ENCODE data around the gene C1QB. TPM values are rescaled to one million over a fixed set of nuclear protein-coding genes. Genes with fewer than 3 reads are reported as not detected.

Gene C1QB
- polyA plus RNA-seq, 2 of the 4 experiments (the other 2 are of a cell fraction): not detected

DNA sequence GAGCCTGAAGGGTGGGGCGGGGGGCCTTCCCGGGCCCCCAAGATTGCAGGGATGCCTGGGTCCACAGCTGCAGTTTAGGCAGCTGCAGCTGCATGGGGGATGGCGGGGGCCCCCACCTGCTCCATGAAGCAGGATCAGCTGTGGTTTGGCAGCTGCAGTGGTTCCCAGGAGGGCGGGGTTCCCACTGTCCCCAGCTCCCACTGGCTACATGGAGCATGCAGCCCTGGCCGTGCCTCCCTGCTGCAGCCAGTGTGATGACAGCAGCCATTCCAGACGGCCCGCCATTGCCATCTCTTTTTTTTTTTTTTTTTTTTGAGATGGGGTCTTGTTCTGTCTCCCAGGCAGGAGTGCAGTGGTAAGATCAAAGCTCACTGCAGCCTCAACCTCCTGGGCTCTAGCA is 17.6 kb upstream of the C1QB start:
- Histone ChIP-seq H3K9me3 (no peaks in the 10 kb centered on the region), H3K27ac (no peak overlapping the region), H3K4me1 (no peaks in the 10 kb centered on the region), H3K4me3 (no peak overlapping the region), H3K4me2 (no peak overlapping the region)
- CTCF ChIA-PET: interaction anchor here (1.7 to 2.4 kb wide), 3 partner anchors 215 to 295 kb away, joined by 8 to 17 read pairs (median 11); no protein-coding TSS in a partner anchor
- ATAC-seq (no peak), DNase-seq (ENCODE audit: low read depth in 1 of 2, low spot score in 1 of 2) (no peak), FAIRE-seq (no peak)
- no peak for TF ChIP-seq SREBF2 (IDR thresholded peaks at IDR 0.05)
- no peak for TF ChIP-seq PHF8 (IDR thresholded peaks at IDR 0.05; ENCODE audit: borderline replicate concordance, low read depth)
- no peak for TF ChIP-seq RCOR1 (IDR thresholded peaks at IDR 0.05; ENCODE audit: low read depth, low read length)
- TF ChIP-seq KDM5A (IDR thresholded peaks at IDR 0.05): no peak
- TF ChIP-seq, protein P1, sequence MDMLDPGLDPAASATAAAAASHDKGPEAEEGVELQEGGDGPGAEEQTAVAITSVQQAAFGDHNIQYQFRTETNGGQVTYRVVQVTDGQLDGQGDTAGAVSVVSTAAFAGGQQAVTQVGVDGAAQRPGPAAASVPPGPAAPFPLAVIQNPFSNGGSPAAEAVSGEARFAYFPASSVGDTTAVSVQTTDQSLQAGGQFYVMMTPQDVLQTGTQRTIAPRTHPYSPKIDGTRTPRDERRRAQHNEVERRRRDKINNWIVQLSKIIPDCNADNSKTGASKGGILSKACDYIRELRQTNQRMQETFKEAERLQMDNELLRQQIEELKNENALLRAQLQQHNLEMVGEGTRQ (IDR thresholded peaks at IDR 0.05): no peak
- no peak for TF ChIP-seq JUNB (IDR thresholded peaks at IDR 0.05)
- POLR2A ChIA-PET: no interaction called here
- WGBS (ENCODE audit: missing lambda C conversion rate): 36% methylated on average over 4 of the region's 7 CpGs

DNA sequence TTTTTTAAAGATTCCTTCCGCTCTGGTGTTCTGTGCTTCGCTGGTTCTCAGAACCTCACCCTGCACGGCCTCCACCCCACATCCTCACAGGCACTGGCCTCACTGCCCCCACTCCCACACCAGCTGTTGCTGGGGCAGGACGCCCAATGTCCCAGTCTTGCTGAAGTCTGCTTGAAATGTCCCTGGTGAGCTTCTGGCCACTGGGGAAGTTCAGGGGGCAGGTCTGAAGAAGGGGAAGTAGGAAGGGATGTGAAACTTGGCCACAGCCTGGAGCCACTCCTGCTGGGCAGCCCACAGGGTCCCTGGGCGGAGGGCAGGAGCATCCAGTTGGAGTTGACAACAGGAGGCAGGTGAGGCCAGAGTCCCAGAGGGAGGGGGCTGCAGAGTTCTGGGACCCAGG is 16.7 kb upstream of the C1QB start, which contains the start of gene C1QA:
TSS of gene C1QA (plus strand) at position 276 of the 400 bp plus-strand sequence. CDS start 989 bp downstream, outside the sequence.
- ATAC-seq (no peak), DNase-seq (ENCODE audit: low read depth in 1 of 2, low spot score in 1 of 2) (no peak), FAIRE-seq (no peak)
- TF ChIP-seq CHD2 (IDR thresholded peaks at IDR 0.05; ENCODE audit: low read length, partially characterized antibody): no peak
- no peak for TF ChIP-seq CEBPB (IDR thresholded peaks at IDR 0.05)
- no peak for TF ChIP-seq CHD4 (IDR thresholded peaks at IDR 0.05; ENCODE audit: borderline replicate concordance)
- TF ChIP-seq NFE2L2 (conservative IDR thresholded peaks at IDR 0.05; ENCODE audit: low read length): no peak
- no peak for TF ChIP-seq RARB (CRISPR knock-in tag; IDR thresholded peaks at IDR 0.05)
- no peak for TF ChIP-seq MAFK (IDR thresholded peaks at IDR 0.05; ENCODE audit: partially characterized antibody)
- no peak for TF ChIP-seq NPAS2 (CRISPR knock-in tag; IDR thresholded peaks at IDR 0.05; ENCODE audit: borderline replicate concordance)
- no peak for TF ChIP-seq JUNB (IDR thresholded peaks at IDR 0.05)
- TF ChIP-seq, protein P2, sequence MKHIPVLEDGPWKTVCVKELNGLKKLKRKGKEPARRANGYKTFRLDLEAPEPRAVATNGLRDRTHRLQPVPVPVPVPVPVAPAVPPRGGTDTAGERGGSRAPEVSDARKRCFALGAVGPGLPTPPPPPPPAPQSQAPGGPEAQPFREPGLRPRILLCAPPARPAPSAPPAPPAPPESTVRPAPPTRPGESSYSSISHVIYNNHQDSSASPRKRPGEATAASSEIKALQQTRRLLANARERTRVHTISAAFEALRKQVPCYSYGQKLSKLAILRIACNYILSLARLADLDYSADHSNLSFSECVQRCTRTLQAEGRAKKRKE (CRISPR knock-in tag; IDR thresholded peaks at IDR 0.05; ENCODE audit: low read depth): no peak
- no peak for TF ChIP-seq TP53 (CRISPR knock-in tag; IDR thresholded peaks at IDR 0.05)
- no peak for TF ChIP-seq ESRRA (IDR thresholded peaks at IDR 0.05; ENCODE audit: borderline replicate concordance, low read length)
- TF ChIP-seq EP300 (IDR thresholded peaks at IDR 0.05): no peak
- TF ChIP-seq GATA3 (IDR thresholded peaks at IDR 0.05; ENCODE audit: borderline replicate concordance): no peak
- no peak for TF ChIP-seq ZNF302 (CRISPR knock-in tag; IDR thresholded peaks at IDR 0.05)
- H3K4me2 ChIP-seq: no peak within 1 kb of the TSS
- no peaks in the 10 kb centered on the region for H3K4me1 ChIP-seq
- no peaks in the 10 kb centered on the region for H3K9me3 ChIP-seq
- H3K27ac ChIP-seq: no peak within 1 kb of the TSS
- WGBS (ENCODE audit: missing lambda C conversion rate): 32% methylated on average over 4 of the region's 5 CpGs
- POLR2A ChIA-PET: no interaction called here
- no peak within 1 kb of the TSS for H3K4me3 ChIP-seq
- CTCF ChIA-PET: interaction anchor here (1.3 to 2.4 kb wide), 3 partner anchors 216 to 315 kb away, joined by 3 to 17 read pairs (median 8); no protein-coding TSS in a partner anchor

DNA sequence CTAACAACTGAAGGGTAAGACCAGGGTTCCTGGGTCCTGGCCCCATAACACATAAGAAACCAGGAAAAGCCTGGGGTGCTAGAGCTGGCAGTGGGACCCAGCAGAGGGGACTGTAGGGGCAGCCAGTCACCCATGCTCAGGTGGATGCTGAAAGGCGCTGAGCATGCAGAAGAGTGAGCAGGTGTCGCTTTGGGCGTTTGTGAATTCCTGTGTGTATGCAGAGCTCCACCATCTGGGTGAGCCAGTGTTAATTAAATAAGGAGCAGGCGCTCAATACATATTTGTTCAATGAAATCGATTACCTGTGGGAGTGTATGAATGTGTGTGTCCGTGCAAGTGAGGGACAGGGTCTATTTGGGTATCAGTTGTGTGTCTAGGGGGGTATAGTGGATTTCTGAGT is 16.1 kb upstream of the C1QB start:
- 0 out of 3 replicates have a peak, but pooled peaks cover 5% of the 10 kb centered on the region for H3K4me1 ChIP-seq
- POLR2A ChIA-PET: no interaction called here
- no peak for TF ChIP-seq MYC (IDR thresholded peaks at IDR 0.05; ENCODE audit: borderline replicate concordance, low read length)
- no peak for TF ChIP-seq FOSB (CRISPR knock-in tag; IDR thresholded peaks at IDR 0.05)
- no peak for TF ChIP-seq TP53 (CRISPR knock-in tag; IDR thresholded peaks at IDR 0.05)
- no peak for TF ChIP-seq BHLHE40 (IDR thresholded peaks at IDR 0.05; ENCODE audit: low read depth, low read length)
- TF ChIP-seq, protein P3, sequence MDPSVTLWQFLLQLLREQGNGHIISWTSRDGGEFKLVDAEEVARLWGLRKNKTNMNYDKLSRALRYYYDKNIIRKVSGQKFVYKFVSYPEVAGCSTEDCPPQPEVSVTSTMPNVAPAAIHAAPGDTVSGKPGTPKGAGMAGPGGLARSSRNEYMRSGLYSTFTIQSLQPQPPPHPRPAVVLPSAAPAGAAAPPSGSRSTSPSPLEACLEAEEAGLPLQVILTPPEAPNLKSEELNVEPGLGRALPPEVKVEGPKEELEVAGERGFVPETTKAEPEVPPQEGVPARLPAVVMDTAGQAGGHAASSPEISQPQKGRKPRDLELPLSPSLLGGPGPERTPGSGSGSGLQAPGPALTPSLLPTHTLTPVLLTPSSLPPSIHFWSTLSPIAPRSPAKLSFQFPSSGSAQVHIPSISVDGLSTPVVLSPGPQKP (IDR thresholded peaks at IDR 0.05; ENCODE audit: low read depth, low read length): no peak
- no peak for TF ChIP-seq ZNF302 (CRISPR knock-in tag; IDR thresholded peaks at IDR 0.05)
- H3K27ac ChIP-seq: no peak overlapping the region
- 42% methylated on average over 6 of the region's 6 CpGs for WGBS (ENCODE audit: missing lambda C conversion rate)
- no peaks in the 10 kb centered on the region for H3K9me3 ChIP-seq
- ATAC-seq (no peak), FAIRE-seq (no peak), DNase-seq (ENCODE audit: low read depth in 1 of 2, low spot score in 1 of 2) (no peak)
- no peak overlapping the region for H3K4me3 ChIP-seq
- CTCF ChIA-PET: interaction anchor here (0.5 to 2.4 kb wide), 4 partner anchors 15 to 314 kb away, joined by 3 to 17 read pairs (median 6); no protein-coding TSS in a partner anchor
- no peak overlapping the region for H3K4me2 ChIP-seq
